Stimulated activated CD8-positive, alpha-beta memory T cell treated with anti-CD3 and anti-CD28 coated beads, Interleukin-15, amount 100 ng/mL, for 4 hours (primary cell): ENCODE data around the gene BRAT1.
"Not testable (repeated sequence)": the region's sequence is repeated elsewhere in the genome, so short reads cannot be mapped to it uniquely, and the experiment has no call there.

Experiments
- DNase-seq, 2 donors: peaks; one replicate each; pipeline ENCODE4 v3.0.0-alpha.2; 2020; ENCODE audit warnings: low read depth in 2 of 2

BRAT1 gene

GRCh38 chr7:2535872-2536627 is 19.3 kb downstream of the BRAT1 start:
- DNase-seq, result not testable (repeated sequence)

- not testable (repeated sequence) for DNase-seq
Observed at GRCh38 chr7:2534214-2534613, 21.1 kb downstream of the BRAT1 start.

- not testable (repeated sequence) for DNase-seq
Observed at GRCh38 chr7:2533566-2533965, 21.8 kb downstream of the BRAT1 start.

GRCh38 chr7:2532816-2533215 is 22.5 kb downstream of the BRAT1 start:
- not testable (repeated sequence) for DNase-seq

- DNase-seq, result not testable (repeated sequence)
Observed at GRCh38 chr7:2532199-2532772, 23.0 kb downstream of the BRAT1 start.

GRCh38 chr7:2531796-2532110 is 23.6 kb downstream of the BRAT1 start:
- DNase-seq, result not testable (repeated sequence)

GRCh38 chr7:2530994-2531795 is 24.1 kb downstream of the BRAT1 start:
- DNase-seq, result not testable (repeated sequence)

GRCh38 chr7:2530071-2530987 is 25.0 kb downstream of the BRAT1 start:
- peak; percentile 65 to 72 for DNase-seq

GRCh38 chr7:2529161-2530070 is 25.9 kb downstream of the BRAT1 start:
- DNase-seq, result no peak

- DNase-seq, result no peak
Observed at GRCh38 chr7:2528481-2529095, 26.7 kb downstream of the BRAT1 start.

- peak in 1 of 2 donors; percentile 55 for DNase-seq
Observed at GRCh38 chr7:2527505-2528467, 27.5 kb downstream of the BRAT1 start.

GRCh38 chr7:2526659-2527504 is 28.4 kb downstream of the BRAT1 start:
- DNase-seq, result no peak

GRCh38 chr7:2525658-2526630 is 29.4 kb downstream of the BRAT1 start:
- no peak for DNase-seq

GRCh38 chr7:2524808-2525657 is 30.3 kb downstream of the BRAT1 start:
- no peak for DNase-seq

- no peak for DNase-seq
Observed at GRCh38 chr7:2523941-2524807, 31.1 kb downstream of the BRAT1 start.
